HCT116 (cell line): ENCODE results near the gene RASGRP2. TPM values are rescaled to one million over a fixed set of nuclear protein-coding genes. Genes with fewer than 3 reads are reported as not detected.

Experiments used
- ATAC-seq: fragments of 200-7000 bp; cut with Tn5 transposase; 2 replicates; pipeline ENCODE4 v1.9.1; 2020; ENCODE audit warnings: mild to moderate bottlenecking, moderate library complexity
- BruUV-seq: library from RNA; stranded (reverse); fragments of 400-500 nt; replicated peaks from 2 replicates; lab custom pipeline; 2021; lab: Mats Ljungman, UMichigan
- CTCF ChIA-PET: fragments of 300-600 bp; sonication (Branson Sonifier 250); formaldehyde crosslinking; loops from one replicate; lab custom pipeline; 2021; ENCODE audit warnings: antibody characterized with exemption; lab: Charles Lee
- POLR2A ChIA-PET: fragments of 300-600, 350-600 bp; sonication (Branson Sonifier 250); formaldehyde crosslinking; loops from one replicate; lab custom pipeline; 2021; ENCODE audit warnings: antibody characterized with exemption; lab: Charles Lee
- RAD21 ChIA-PET, 2 experiments: fragments of 300-600 bp; sonication (Branson Sonifier 250); formaldehyde crosslinking; loops; one replicate each; lab custom pipeline; 2023; ENCODE audit warnings: low total read pairs in 2 of 2; ENCODE audit not compliant: uncharacterized antibody in 2 of 2, unreplicated experiment in 2 of 2, low non-redundant PET in 1 of 2; lab: Charles Lee
- DNase-seq: peaks from one replicate; pipeline ENCODE4 v3.0.0-alpha.2; 2010; ENCODE audit warnings: low read depth, low spot score
- H2AFZ ChIP-seq: fragments of 200-600 bp; shearing (Covaris generic), sonication (generic); 2 replicates; pipeline ENCODE4 v1.6.1; 2017; ENCODE audit warnings: low read depth, mixed run types, mixed read lengths, antibody characterized with exemption, low read length; ENCODE audit not compliant: poor library complexity, severe bottlenecking
- H3K27ac ChIP-seq: 2 replicates; pipeline ENCODE4 v1.5.1; 2012; ENCODE audit warnings: low read depth, low read length
- H3K27me3 ChIP-seq: fragments of 200-600 bp; sonication (generic); 2 replicates; pipeline ENCODE4 v1.6.1; 2016; ENCODE audit warnings: mixed run types, low read length, mixed read lengths; ENCODE audit not compliant: insufficient read depth
- H3K36me3 ChIP-seq, 2 experiments: fragments of 200-500 bp in 1 of 2; fragments of 200-600 bp in 1 of 2; sonication (Bioruptor generic) in 1 of 2; sonication (generic) in 1 of 2; 2 replicates each; pipeline versions ENCODE4 v1.5.1 to v1.6.1; 2014 to 2016; ENCODE audit warnings: low read length in 2 of 2, inconsistent platforms in 1 of 2, mixed read lengths in 1 of 2, mixed run types in 1 of 2; ENCODE audit not compliant: insufficient read depth in 2 of 2, control insufficient read depth in 1 of 2
- H3K4me1 ChIP-seq, 2 experiments: fragments of 200-600 bp in 1 of 2; sonication (generic) in 1 of 2; 2 replicates each; pipeline versions ENCODE4 v1.5.1 to v1.6.1; 2012 to 2017; ENCODE audit warnings: low read length in 2 of 2, inconsistent platforms in 1 of 2, mild to moderate bottlenecking in 1 of 2, mixed read lengths in 1 of 2, mixed run types in 1 of 2, moderate library complexity in 1 of 2; ENCODE audit not compliant: insufficient read depth in 2 of 2, control insufficient read depth in 1 of 2
- H3K4me2 ChIP-seq: fragments of 200-600 bp; sonication (generic); 2 replicates; pipeline ENCODE4 v1.6.1; 2017; ENCODE audit warnings: mixed run types, low read length, mixed read lengths
- H3K4me3 ChIP-seq, 2 experiments: fragments of 200-600 bp in 1 of 2; sonication (generic) in 1 of 2; replicated peaks in 1 of 2; 2 replicates each; pipeline ENCODE4 v1.5.1; 2011 to 2016; ENCODE audit warnings: low read length in 2 of 2, control low read depth in 1 of 2, low read depth in 1 of 2, mild to moderate bottlenecking in 1 of 2, mixed read lengths in 1 of 2, mixed run types in 1 of 2
- H3K79me2 ChIP-seq: fragments of 200-600 bp; sonication (generic); 2 replicates; pipeline ENCODE4 v1.6.1; 2017; ENCODE audit warnings: mild to moderate bottlenecking, mixed run types, low read length, moderate library complexity, mixed read lengths; ENCODE audit not compliant: insufficient read depth
- H3K9ac ChIP-seq: fragments of 200-600 bp; sonication (generic); 2 replicates; pipeline ENCODE4 v1.6.1; 2016; ENCODE audit warnings: low read length, mixed read lengths
- H3K9me2 ChIP-seq: fragments of 200-600 bp; sonication (generic), shearing (Covaris generic); 2 replicates; pipeline ENCODE4 v1.6.1; 2017; ENCODE audit warnings: mixed run types, mild to moderate bottlenecking, moderate library complexity; ENCODE audit not compliant: insufficient read depth
- H3K9me3 ChIP-seq, 2 experiments: fragments of 200-500 bp in 1 of 2; fragments of 200-600 bp in 1 of 2; sonication (Bioruptor generic) in 1 of 2; sonication (generic) in 1 of 2; 2 replicates each; pipeline ENCODE4 v1.6.1; 2014 to 2017; ENCODE audit warnings: low read length in 2 of 2, mixed read lengths in 2 of 2, inconsistent platforms in 1 of 2, low read depth in 1 of 2, mild to moderate bottlenecking in 1 of 2, mixed run types in 1 of 2, moderate library complexity in 1 of 2; ENCODE audit not compliant: control insufficient read depth in 1 of 2, insufficient read depth in 1 of 2
- H4K20me1 ChIP-seq: fragments of 200-600 bp; sonication (generic), shearing (Covaris generic); 2 replicates; pipeline ENCODE4 v1.6.1; 2017; ENCODE audit warnings: mixed run types, mild to moderate bottlenecking, moderate library complexity; ENCODE audit not compliant: insufficient read depth
- CBX3 ChIP-seq: IDR thresholded peaks from 2 replicates; pipeline ENCODE4 v1.6.1; 2012; ENCODE audit warnings: low read depth
- CEBPB ChIP-seq: IDR thresholded peaks from 2 replicates; pipeline ENCODE4 v1.6.1; 2012; ENCODE audit warnings: low read depth
- EZH2 ChIP-seq: fragments of 200-600 bp; sonication (generic); IDR thresholded peaks from 2 replicates; pipeline ENCODE4 v1.6.1; 2017; ENCODE audit warnings: antibody characterized with exemption, mixed run types
- EZH2phosphoT487 ChIP-seq: fragments of 200-600 bp; IDR thresholded peaks from 2 replicates; pipeline ENCODE4 v1.6.1; 2018; ENCODE audit warnings: antibody characterized with exemption, borderline replicate concordance
- FOSL1 ChIP-seq: IDR thresholded peaks from 2 replicates; pipeline ENCODE4 v1.6.1; 2012; ENCODE audit warnings: low read depth
- JUND ChIP-seq: IDR thresholded peaks from 2 replicates; pipeline ENCODE4 v1.6.1; 2012
- RAD21 ChIP-seq: IDR thresholded peaks from 2 replicates; pipeline ENCODE4 v1.6.1; 2012; ENCODE audit warnings: low read depth, mild to moderate bottlenecking
- SIN3A ChIP-seq: IDR thresholded peaks from 2 replicates; pipeline ENCODE4 v1.6.1; 2012; ENCODE audit warnings: low read depth
- SRF ChIP-seq: IDR thresholded peaks from 2 replicates; pipeline ENCODE4 v1.6.1; 2012; ENCODE audit warnings: low read depth
- ZFX ChIP-seq: fragments of 450-650 bp; IDR thresholded peaks from 2 replicates; pipeline ENCODE4 v1.6.1; 2017
- ZNF274 ChIP-seq: fragments of 200-500 bp; sonication (Bioruptor generic); IDR thresholded peaks from 2 replicates; pipeline ENCODE4 v1.6.1; 2014; ENCODE audit warnings: mild to moderate bottlenecking, low read depth, low read length, inconsistent platforms
- intact Hi-C: fragments of 100-400 bp; cut with micrococcal nuclease; formaldehyde crosslinking; loops from 2 replicates; pipeline ENCODE4 v1.10.0; 2022
- total RNA-seq: library from RNA; stranded (reverse); gene quantifications from one replicate; pipeline ENCODE4 v1.2.1, GENCODE V29; 2021; ENCODE audit not compliant: unreplicated experiment
- TF ChIP-seq, protein P1 (sequence below): IDR thresholded peaks from 2 replicates; pipeline ENCODE4 v1.6.1; 2012
- TF ChIP-seq, protein P2 (sequence below): IDR thresholded peaks from 2 replicates; pipeline ENCODE4 v1.6.1; 2012; ENCODE audit warnings: low read depth

RASGRP2 gene
- total RNA-seq, 1 experiment from 2014 or later, result 12.8 TPM

DNA sequence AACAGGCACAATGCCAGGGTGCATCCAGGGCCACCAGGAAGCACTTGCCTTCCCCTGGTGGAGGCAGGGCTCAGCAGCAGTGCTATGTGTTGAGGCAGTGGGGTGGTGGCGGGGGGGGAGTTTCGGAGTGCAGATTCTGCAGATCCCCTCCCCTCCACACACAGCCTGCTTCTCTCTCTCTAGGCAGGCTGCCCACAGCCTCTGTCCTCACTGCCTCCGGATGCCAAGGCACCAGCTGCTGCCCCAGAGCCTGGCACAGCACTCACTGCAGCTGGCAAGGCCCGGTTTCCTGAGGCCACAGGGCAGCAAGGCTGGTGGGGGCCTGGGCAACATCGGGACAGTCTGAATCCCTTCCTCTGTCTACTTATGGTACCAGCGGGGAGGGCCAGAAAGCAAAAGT lies 56.7 kb downstream of the RASGRP2 start:
- intact Hi-C loops, result no loop called here
- Histone ChIP-seq H3K4me2 (no peak overlapping the region), H3K9ac (no peak overlapping the region), H3K9me2 (no peaks in the 10 kb centered on the region), H3K36me3 (no peaks in the 10 kb centered on the region), H3K4me3 (no peak overlapping the region), H3K4me1 (peaks cover 0 to 11% of the 10 kb centered on the region in 2 experiments; a peak in 2 of 4 replicates), H3K27me3 (no peaks in the 10 kb centered on the region), H4K20me1 (no peaks in the 10 kb centered on the region), H3K79me2 (no peaks in the 10 kb centered on the region), H3K27ac (no peak overlapping the region), H2AFZ (no peak overlapping the region), H3K9me3 (no peaks in the 10 kb centered on the region)
- no peak for TF ChIP-seq CBX3
- TF ChIP-seq EZH2, result no peak
- CTCF ChIA-PET, result no interaction called here
- RAD21 ChIA-PET, result no interaction called here
- ATAC-seq, result no peak
- POLR2A ChIA-PET, result no interaction called here
- BruUV-seq, result no TSS peak
- no peak for DNase-seq

DNA sequence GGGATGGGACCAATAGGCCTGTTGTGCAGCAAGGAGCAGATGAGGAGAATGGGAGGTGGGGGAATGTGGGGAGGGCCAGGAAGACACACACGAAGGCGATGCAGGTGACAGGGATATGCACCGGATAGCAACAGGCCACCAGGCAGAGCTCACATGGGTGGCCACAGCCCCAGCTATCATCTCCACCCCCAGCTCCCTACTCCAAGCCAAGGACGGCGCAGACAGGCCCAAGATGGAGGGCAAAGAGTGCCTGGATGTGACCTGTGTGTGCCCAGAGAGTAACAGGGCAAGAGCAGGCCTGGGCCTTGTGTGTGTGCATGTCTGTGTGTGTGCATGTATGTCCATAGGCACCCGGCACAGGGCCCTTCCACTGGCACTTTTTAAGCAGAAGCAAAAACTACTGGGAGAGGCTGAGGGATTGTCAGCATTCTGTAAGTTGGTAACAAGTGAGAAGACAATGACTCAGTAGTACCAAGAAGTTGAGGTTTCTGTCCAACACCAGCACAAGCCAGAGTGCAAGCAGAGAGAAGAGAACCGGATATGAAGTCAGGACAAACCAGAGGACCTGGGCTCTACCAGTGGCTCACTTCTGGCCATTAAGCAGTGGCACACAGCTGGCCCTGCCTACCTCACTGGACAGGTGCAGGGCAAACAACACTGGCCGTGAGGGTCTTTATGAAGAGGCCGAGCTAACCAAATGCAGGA lies 57.3 kb downstream of the RASGRP2 start:
- Histone ChIP-seq H3K27me3 (0 out of 2 replicates have a peak, but pooled peaks cover 1% of the 10 kb centered on the region), H3K4me2 (no peak overlapping the region), H4K20me1 (no peaks in the 10 kb centered on the region), H3K27ac (no peak overlapping the region), H2AFZ (no peak overlapping the region), H3K4me3 (no peak overlapping the region), H3K79me2 (no peaks in the 10 kb centered on the region), H3K36me3 (no peaks in the 10 kb centered on the region), H3K9ac (no peak overlapping the region), H3K9me2 (no peaks in the 10 kb centered on the region), H3K9me3 (no peaks in the 10 kb centered on the region), H3K4me1 (peaks cover 0 to 11% of the 10 kb centered on the region in 2 experiments; a peak in 2 of 4 replicates)
- BruUV-seq, result no TSS peak
- DNase-seq (no peak), ATAC-seq (no peak)
- intact Hi-C loops, result no loop called here
- ChIA-PET CTCF (no interaction called here), POLR2A (no interaction called here), RAD21 (no interaction called here)
- TF ChIP-seq CEBPB, result no peak
- no peak for TF ChIP-seq EZH2
- TF ChIP-seq SIN3A, result no peak
- no peak for TF ChIP-seq CBX3
- TF ChIP-seq, protein P1, sequence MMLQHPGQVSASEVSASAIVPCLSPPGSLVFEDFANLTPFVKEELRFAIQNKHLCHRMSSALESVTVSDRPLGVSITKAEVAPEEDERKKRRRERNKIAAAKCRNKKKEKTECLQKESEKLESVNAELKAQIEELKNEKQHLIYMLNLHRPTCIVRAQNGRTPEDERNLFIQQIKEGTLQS, result no peak
- TF ChIP-seq, protein P2, sequence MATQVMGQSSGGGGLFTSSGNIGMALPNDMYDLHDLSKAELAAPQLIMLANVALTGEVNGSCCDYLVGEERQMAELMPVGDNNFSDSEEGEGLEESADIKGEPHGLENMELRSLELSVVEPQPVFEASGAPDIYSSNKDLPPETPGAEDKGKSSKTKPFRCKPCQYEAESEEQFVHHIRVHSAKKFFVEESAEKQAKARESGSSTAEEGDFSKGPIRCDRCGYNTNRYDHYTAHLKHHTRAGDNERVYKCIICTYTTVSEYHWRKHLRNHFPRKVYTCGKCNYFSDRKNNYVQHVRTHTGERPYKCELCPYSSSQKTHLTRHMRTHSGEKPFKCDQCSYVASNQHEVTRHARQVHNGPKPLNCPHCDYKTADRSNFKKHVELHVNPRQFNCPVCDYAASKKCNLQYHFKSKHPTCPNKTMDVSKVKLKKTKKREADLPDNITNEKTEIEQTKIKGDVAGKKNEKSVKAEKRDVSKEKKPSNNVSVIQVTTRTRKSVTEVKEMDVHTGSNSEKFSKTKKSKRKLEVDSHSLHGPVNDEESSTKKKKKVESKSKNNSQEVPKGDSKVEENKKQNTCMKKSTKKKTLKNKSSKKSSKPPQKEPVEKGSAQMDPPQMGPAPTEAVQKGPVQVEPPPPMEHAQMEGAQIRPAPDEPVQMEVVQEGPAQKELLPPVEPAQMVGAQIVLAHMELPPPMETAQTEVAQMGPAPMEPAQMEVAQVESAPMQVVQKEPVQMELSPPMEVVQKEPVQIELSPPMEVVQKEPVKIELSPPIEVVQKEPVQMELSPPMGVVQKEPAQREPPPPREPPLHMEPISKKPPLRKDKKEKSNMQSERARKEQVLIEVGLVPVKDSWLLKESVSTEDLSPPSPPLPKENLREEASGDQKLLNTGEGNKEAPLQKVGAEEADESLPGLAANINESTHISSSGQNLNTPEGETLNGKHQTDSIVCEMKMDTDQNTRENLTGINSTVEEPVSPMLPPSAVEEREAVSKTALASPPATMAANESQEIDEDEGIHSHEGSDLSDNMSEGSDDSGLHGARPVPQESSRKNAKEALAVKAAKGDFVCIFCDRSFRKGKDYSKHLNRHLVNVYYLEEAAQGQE, result no peak
- TF ChIP-seq EZH2phosphoT487, result no peak
- no peak for TF ChIP-seq RAD21
- TF ChIP-seq ZFX, result no peak
- no peak for TF ChIP-seq ZNF274
- no peak for TF ChIP-seq JUND
- no peak for TF ChIP-seq FOSL1
- no peak for TF ChIP-seq SRF
